CD4-positive, alpha-beta memory T cell (primary cell): ENCODE measurements around the gene CARD10. TPM values are rescaled to one million over a fixed set of nuclear protein-coding genes. Genes with fewer than 3 reads are reported as not detected.
"Not testable (repeated sequence)": the region's sequence is repeated elsewhere in the genome, so short reads cannot be mapped to it uniquely, and the experiment has no call there.

ENCODE experiments used
- CTCF ChIA-PET: fragments of 350-600 bp; sonication (Branson Sonifier 250); formaldehyde crosslinking; loops from one replicate; lab custom pipeline; 2021; ENCODE audit warnings: inconsistent platforms; ENCODE audit not compliant: partially characterized antibody; lab: Charles Lee
- POLR2A ChIA-PET: fragments of 350-600 bp; sonication (Branson Sonifier 250); formaldehyde crosslinking; loops from one replicate; lab custom pipeline; 2021; ENCODE audit not compliant: partially characterized antibody; lab: Charles Lee
- DNase-seq, 5 donors: peaks; one replicate each; pipeline versions ENCODE4 v3.0.0 to v3.0.0-alpha.2; 2020 to 2022; ENCODE audit warnings: mixed read lengths in 1 of 5
- H3K27ac ChIP-seq: one replicate; pipeline ENCODE4 v1.7.0; 2013; ENCODE audit warnings: low read depth, low read length
- H3K27me3 ChIP-seq: 2 replicates; pipeline ENCODE4 v1.7.0; 2013; ENCODE audit warnings: mild to moderate bottlenecking, low read length, moderate library complexity; ENCODE audit not compliant: insufficient read depth
- H3K36me3 ChIP-seq: 2 replicates; pipeline ENCODE4 v1.7.0; 2013; ENCODE audit warnings: mild to moderate bottlenecking, low read length, moderate library complexity; ENCODE audit not compliant: insufficient read depth
- H3K4me1 ChIP-seq: 2 replicates; pipeline ENCODE4 v1.7.0; 2013; ENCODE audit warnings: mild to moderate bottlenecking, low read length, moderate library complexity; ENCODE audit not compliant: insufficient read depth
- H3K4me3 ChIP-seq, 2 donors: one replicate each; pipeline ENCODE4 v1.7.0; 2013; ENCODE audit warnings: low read length in 2 of 2, mild to moderate bottlenecking in 1 of 2
- H3K9me3 ChIP-seq, 2 donors: one replicate each; pipeline ENCODE4 v1.7.0; 2013; ENCODE audit warnings: low read length in 2 of 2, control low read depth in 1 of 2; ENCODE audit not compliant: control insufficient read depth in 1 of 2
- H3K27ac Mint-ChIP-seq, 7 donors: one replicate each; pipeline ENCODE4 v1.8.0; 2020 to 2021; ENCODE audit warnings: mixed read lengths in 7 of 7, mild to moderate bottlenecking in 6 of 7, inconsistent platforms in 3 of 7, moderate library complexity in 3 of 7
- H3K27me3 Mint-ChIP-seq, 2 donors: one replicate each; pipeline ENCODE4 v1.8.0; 2020 to 2021; ENCODE audit warnings: mixed read lengths in 2 of 2
- H3K36me3 Mint-ChIP-seq, 2 donors: one replicate each; pipeline ENCODE4 v1.8.0; 2020 to 2021; ENCODE audit warnings: mixed read lengths in 2 of 2, inconsistent platforms in 1 of 2, mild to moderate bottlenecking in 1 of 2
- H3K4me1 Mint-ChIP-seq, 4 donors: one replicate each; pipeline ENCODE4 v1.8.0; 2020 to 2021; ENCODE audit warnings: mixed read lengths in 4 of 4, mild to moderate bottlenecking in 1 of 4
- H3K4me3 Mint-ChIP-seq, 8 donors: one replicate each; pipeline ENCODE4 v1.8.0; 2020 to 2021; ENCODE audit warnings: mixed read lengths in 8 of 8, mild to moderate bottlenecking in 7 of 8, moderate library complexity in 6 of 8, inconsistent platforms in 3 of 8
- H3K9me3 Mint-ChIP-seq, 8 donors: one replicate each; pipeline ENCODE4 v1.8.0; 2020 to 2021; ENCODE audit warnings: mixed read lengths in 8 of 8, mild to moderate bottlenecking in 5 of 8, inconsistent platforms in 3 of 8, moderate library complexity in 1 of 8
- intact Hi-C: fragments of 100-400 bp; cut with micrococcal nuclease; formaldehyde crosslinking; loops from one replicate; pipeline ENCODE4 v1.15.1; 2023
- polyA plus RNA-seq, 2 donors: library from polyadenylated mRNA; unstranded; fragments of 300-500 nt; fragmentation: Illumina TruSeq; gene quantifications; one replicate each; pipeline ENCODE4 v1.2.3, GENCODE V29; 2021
- total RNA-seq, 2 experiments: library from RNA; stranded (reverse); gene quantifications; one replicate each; pipeline ENCODE4 v1.2.3, GENCODE V29; 2021

CARD10 gene
- total and polyA plus RNA-seq, 4 experiments from 2014 or later: 0.42 to 0.61 TPM; not detected in 2

GRCh38 chr22:37555029-37555428, 35.8 kb upstream of the CARD10 start:
- Mint-ChIP-seq H3K27me3 (peaks cover 9 to 23% of the 10 kb centered on the region in 2 donors), H3K36me3 (no peaks in the 10 kb centered on the region), H3K27ac (no peak overlapping the region), H3K4me3 (no peak overlapping the region), H3K4me1 (peaks cover 0 to 5% (median 0%) of the 10 kb centered on the region in 4 donors), H3K9me3 (peaks cover 0 to 2% (median 0%) of the 10 kb centered on the region in 8 donors)
- no peak overlapping the region for H3K4me3 ChIP-seq
- no peaks in the 10 kb centered on the region for H3K36me3 ChIP-seq
- intact Hi-C loops: no loop called here
- no peaks in the 10 kb centered on the region for H3K9me3 ChIP-seq
- peaks cover 3% of the 10 kb centered on the region for H3K27me3 ChIP-seq
- no peak overlapping the region for H3K27ac ChIP-seq
- ChIA-PET POLR2A (no interaction called here), CTCF (interaction anchor here (1.2 to 21.0 kb wide), 3 partner anchors 9 to 12 kb away, joined by 5 to 523 read pairs (median 7); no protein-coding TSS in a partner anchor)
- DNase-seq: no peak
- no peaks in the 10 kb centered on the region for H3K4me1 ChIP-seq

- no peak overlapping the region for H3K4me3 Mint-ChIP-seq
- no peak for DNase-seq
- H3K27me3 Mint-ChIP-seq: peaks cover 7 to 20% of the 10 kb centered on the region in 2 donors
- H3K36me3 ChIP-seq: no peaks in the 10 kb centered on the region
- intact Hi-C loops: no loop called here
- no peak overlapping the region for H3K4me3 ChIP-seq
- H3K27me3 ChIP-seq: no peaks in the 10 kb centered on the region
- H3K27ac Mint-ChIP-seq: no peak overlapping the region
- no peaks in the 10 kb centered on the region for H3K4me1 Mint-ChIP-seq
- no peaks in the 10 kb centered on the region for H3K36me3 Mint-ChIP-seq
- ChIA-PET POLR2A (no interaction called here), CTCF (interaction anchor here (0.7 to 16.8 kb wide), 4 partner anchors 10 to 687 kb away, joined by 3 to 523 read pairs (median 6); partner anchors contain the start of gene CDC42EP1)
- H3K9me3 ChIP-seq: no peaks in the 10 kb centered on the region
- peaks cover 0 to 2% (median 0%) of the 10 kb centered on the region in 8 donors for H3K9me3 Mint-ChIP-seq
- H3K4me1 ChIP-seq: no peaks in the 10 kb centered on the region
- no peak overlapping the region for H3K27ac ChIP-seq
These were observed 34.5 kb upstream of the CARD10 start for GRCh38 chr22:37553725-37554124.

- Histone ChIP-seq H3K4me1 (no peaks in the 10 kb centered on the region), H3K36me3 (no peaks in the 10 kb centered on the region), H3K4me3 (no peak overlapping the region), H3K27ac (no peak overlapping the region), H3K27me3 (no peaks in the 10 kb centered on the region), H3K9me3 (no peaks in the 10 kb centered on the region)
- intact Hi-C loops: no loop called here
- Mint-ChIP-seq H3K4me3 (no peak overlapping the region), H3K27ac (no peak overlapping the region), H3K27me3 (peaks cover 7 to 17% of the 10 kb centered on the region in 2 donors), H3K36me3 (no peaks in the 10 kb centered on the region), H3K9me3 (peaks cover 0 to 2% (median 0%) of the 10 kb centered on the region in 8 donors), H3K4me1 (no peaks in the 10 kb centered on the region)
- POLR2A ChIA-PET: no interaction called here
- DNase-seq: no peak
- CTCF ChIA-PET: interaction anchor here (16.8 kb wide), 1 partner anchor 12 kb away, joined by 523 read pairs; the partner anchor contains the start of gene CDC42EP1
These were observed 33.4 kb upstream of the CARD10 start for GRCh38 chr22:37552524-37553163.

GRCh38 chr22:37551981-37552380, 32.8 kb upstream of the CARD10 start:
- peaks cover 7 to 14% of the 10 kb centered on the region in 2 donors for H3K27me3 Mint-ChIP-seq
- no peaks in the 10 kb centered on the region for H3K4me1 ChIP-seq
- H3K9me3 Mint-ChIP-seq: peaks cover 0 to 2% (median 0%) of the 10 kb centered on the region in 8 donors
- H3K27ac ChIP-seq: no peak overlapping the region
- ChIA-PET CTCF (interaction anchor here (16.8 kb wide), 1 partner anchor 13 kb away, joined by 523 read pairs; the partner anchor contains the start of gene CDC42EP1), POLR2A (no interaction called here)
- H3K4me3 Mint-ChIP-seq: no peak overlapping the region
- H3K27ac Mint-ChIP-seq: no peak overlapping the region
- no peaks in the 10 kb centered on the region for H3K36me3 Mint-ChIP-seq
- no peak overlapping the region for H3K4me3 ChIP-seq
- no peak for DNase-seq
- no peaks in the 10 kb centered on the region for H3K4me1 Mint-ChIP-seq
- H3K27me3 ChIP-seq: no peaks in the 10 kb centered on the region
- no peaks in the 10 kb centered on the region for H3K36me3 ChIP-seq
- no peaks in the 10 kb centered on the region for H3K9me3 ChIP-seq
- intact Hi-C loops: no loop called here

GRCh38 chr22:37550921-37551320, 31.7 kb upstream of the CARD10 start:
- H3K4me1 Mint-ChIP-seq, H3K27me3 ChIP-seq, H3K36me3 Mint-ChIP-seq, H3K27ac ChIP-seq, H3K9me3 ChIP-seq, H3K4me3 ChIP-seq, H3K9me3 Mint-ChIP-seq, POLR2A ChIA-PET, intact Hi-C loops, H3K4me1 ChIP-seq, H3K4me3 Mint-ChIP-seq, H3K27ac Mint-ChIP-seq, DNase-seq, H3K27me3 Mint-ChIP-seq, H3K36me3 ChIP-seq: not testable (repeated sequence)
- CTCF ChIA-PET: interaction anchor here (2.9 to 16.8 kb wide), 2 partner anchors 12 to 14 kb away, joined by 10 to 523 read pairs; partner anchors contain the start of gene CDC42EP1

GRCh38 chr22:37549704-37550059, 30.5 kb upstream of the CARD10 start:
- Mint-ChIP-seq H3K27me3 (peaks cover 4 to 10% of the 10 kb centered on the region in 2 donors), H3K9me3 (peaks cover 0 to 2% (median 0%) of the 10 kb centered on the region in 8 donors), H3K4me1 (peaks cover 2 to 8% (median 6%) of the 10 kb centered on the region in 4 donors), H3K4me3 (no peak overlapping the region), H3K27ac (no peak overlapping the region), H3K36me3 (no peaks in the 10 kb centered on the region)
- H3K27me3 ChIP-seq: no peaks in the 10 kb centered on the region
- H3K4me3 ChIP-seq: no peak overlapping the region
- intact Hi-C loops: no loop called here
- no peaks in the 10 kb centered on the region for H3K9me3 ChIP-seq
- ChIA-PET POLR2A (no interaction called here), CTCF (interaction anchor here (1.1 to 16.8 kb wide), 3 partner anchors 11 to 43 kb away, joined by 6 to 523 read pairs (median 10); partner anchors contain the start of gene CDC42EP1)
- H3K36me3 ChIP-seq: no peaks in the 10 kb centered on the region
- peaks cover 11% of the 10 kb centered on the region for H3K4me1 ChIP-seq
- DNase-seq: no peak
- no peak overlapping the region for H3K27ac ChIP-seq

- Mint-ChIP-seq H3K4me3 (no peak overlapping the region), H3K27me3 (peaks cover 5 to 10% of the 10 kb centered on the region in 2 donors), H3K36me3 (no peaks in the 10 kb centered on the region), H3K4me1 (peaks cover 2 to 8% (median 6%) of the 10 kb centered on the region in 4 donors), H3K27ac (no peak overlapping the region), H3K9me3 (peaks cover 0 to 2% (median 0%) of the 10 kb centered on the region in 8 donors)
- Histone ChIP-seq H3K27me3 (no peaks in the 10 kb centered on the region), H3K27ac (no peak overlapping the region), H3K4me3 (no peak overlapping the region), H3K36me3 (no peaks in the 10 kb centered on the region), H3K9me3 (no peaks in the 10 kb centered on the region), H3K4me1 (peaks cover 11% of the 10 kb centered on the region)
- POLR2A ChIA-PET: interaction anchor here (1.4 kb wide), 1 partner anchor 19 kb away, joined by 3 read pairs; no protein-coding TSS in a partner anchor
- no peak for DNase-seq
- intact Hi-C loops: no loop called here
- CTCF ChIA-PET: interaction anchor here (16.8 kb wide), 1 partner anchor 17 kb away, joined by 523 read pairs; the partner anchor contains the start of gene CDC42EP1
These were observed 28.1 kb upstream of the CARD10 start for GRCh38 chr22:37547251-37547741.
